Endothelial cell of umbilical vein (primary cell): ENCODE measurements around the gene DNAJC21. TPM values are rescaled to one million over a fixed set of nuclear protein-coding genes. Genes with fewer than 3 reads are reported as not detected.

Experiments
- BruUV-seq: library from RNA; stranded (reverse); fragments of 400-500 nt; replicated peaks from 2 replicates; lab custom pipeline; 2021; lab: Mats Ljungman, UMichigan
- CTCF ChIA-PET: fragments of 300-600, 350-600 bp; sonication (Branson Sonifier 250); formaldehyde crosslinking; loops from one replicate; lab custom pipeline; 2021; ENCODE audit warnings: antibody characterized with exemption, inconsistent platforms; lab: Charles Lee
- POLR2A ChIA-PET: fragments of 300-600, 350-600 bp; sonication (Branson Sonifier 250); formaldehyde crosslinking; loops from one replicate; lab custom pipeline; 2021; ENCODE audit warnings: antibody characterized with exemption, inconsistent platforms; lab: Charles Lee
- DNase-seq: peaks from one replicate; pipeline ENCODE4 v3.0.0-alpha.2; 2011; ENCODE audit warnings: low read depth, low spot score
- FAIRE-seq: peaks from 2 replicates; lab custom pipeline; 2011; peaks lifted over from hg19 to GRCh38; lab: Jason Lieb, UNC
- H2AFZ ChIP-seq: 2 replicates; pipeline ENCODE4 v1.6.0; 2012; ENCODE audit warnings: low read depth, low read length, control low read depth, inconsistent platforms
- H3K27ac ChIP-seq: 2 replicates; pipeline ENCODE4 v1.5.1; 2011; ENCODE audit warnings: low read depth, mild to moderate bottlenecking, control low read depth, low read length, moderate library complexity; ENCODE audit not compliant: insufficient read depth
- H3K27me3 ChIP-seq, 2 experiments: 2 replicates each; pipeline versions ENCODE4 v1.6.0 to v1.6.1; 2011; ENCODE audit warnings: low read length in 2 of 2, mixed read lengths in 1 of 2; ENCODE audit not compliant: control insufficient read depth in 2 of 2, insufficient read depth in 2 of 2
- H3K36me3 ChIP-seq, 2 experiments: 2 replicates in 1 of 2; 3 replicates in 1 of 2; pipeline ENCODE4 v1.5.1; 2011; ENCODE audit warnings: low read length in 2 of 2, mild to moderate bottlenecking in 1 of 2, moderate library complexity in 1 of 2; ENCODE audit not compliant: control insufficient read depth in 2 of 2, insufficient read depth in 2 of 2; ENCODE audit errors: extremely low read depth in 1 of 2
- H3K4me1 ChIP-seq: 3 replicates; pipeline ENCODE4 v1.5.1; 2011; ENCODE audit warnings: mild to moderate bottlenecking, low read length; ENCODE audit not compliant: control insufficient read depth, insufficient read depth; ENCODE audit errors: extremely low read depth
- H3K4me2 ChIP-seq: 2 replicates; pipeline ENCODE4 v1.6.1; 2011; ENCODE audit warnings: low read length, control low read depth, mixed read lengths; ENCODE audit not compliant: insufficient read depth
- H3K4me3 ChIP-seq, 3 experiments: fragments of 200-600 bp in 1 of 3; sonication (generic), shearing (Covaris generic) in 1 of 3; replicated peaks in 1 of 3; 2 replicates each; pipeline ENCODE4 v1.5.1; 2011 to 2016; ENCODE audit warnings: control low read depth in 3 of 3, low read length in 3 of 3, mild to moderate bottlenecking in 2 of 3, inconsistent platforms in 1 of 3, low read depth in 1 of 3, moderate library complexity in 1 of 3; ENCODE audit not compliant: insufficient read depth in 1 of 3
- H3K79me2 ChIP-seq: 2 replicates; pipeline ENCODE4 v1.6.0; 2012; ENCODE audit warnings: low read length, inconsistent platforms; ENCODE audit not compliant: control insufficient read depth, insufficient read depth
- H3K9ac ChIP-seq: replicated peaks from 2 replicates; pipeline ENCODE3; 2011; ENCODE audit warnings: low read length, control low read depth; ENCODE audit not compliant: insufficient read depth; ENCODE audit errors: extremely low read depth
- H3K9me1 ChIP-seq: replicated peaks from 3 replicates; pipeline ENCODE4 v1.6.0; 2011; ENCODE audit warnings: mild to moderate bottlenecking, low read length; ENCODE audit not compliant: control insufficient read depth, insufficient read depth; ENCODE audit errors: extremely low read depth
- H3K9me3 ChIP-seq: replicated peaks from 2 replicates; pipeline ENCODE4 v1.5.1; 2012; ENCODE audit warnings: low read length, inconsistent platforms; ENCODE audit not compliant: control insufficient read depth, insufficient read depth
- H4K20me1 ChIP-seq: replicated peaks from 2 replicates; pipeline ENCODE3; 2011; ENCODE audit warnings: mild to moderate bottlenecking, low read length; ENCODE audit not compliant: control insufficient read depth, insufficient read depth; ENCODE audit errors: extremely low read depth
- CTCF ChIP-seq, 2 donors: IDR thresholded peaks; 1 replicate in 1 of 2; 2 replicates in 1 of 2; pipeline ENCODE4 v1.5.1; 2011; ENCODE audit warnings: low read length in 2 of 2, mild to moderate bottlenecking in 2 of 2, moderate library complexity in 2 of 2, control low read depth in 1 of 2, inconsistent platforms in 1 of 2, low read depth in 1 of 2; ENCODE audit not compliant: insufficient read depth in 1 of 2; ENCODE audit errors: extremely low read depth in 1 of 2
- EZH2 ChIP-seq: IDR thresholded peaks from 2 replicates; pipeline ENCODE4 v1.6.1; 2012; ENCODE audit warnings: borderline replicate concordance, low read depth, mild to moderate bottlenecking, moderate library complexity, low read length, inconsistent platforms; ENCODE audit not compliant: severe bottlenecking
- FOS ChIP-seq: IDR thresholded peaks from 2 replicates; pipeline ENCODE4 v1.6.1; 2011; ENCODE audit warnings: mild to moderate bottlenecking, low read length, moderate library complexity, borderline replicate concordance; ENCODE audit not compliant: insufficient read depth
- GATA2 ChIP-seq: IDR thresholded peaks from 2 replicates; pipeline ENCODE4 v1.7.0; 2011; ENCODE audit warnings: low read depth, mild to moderate bottlenecking, moderate library complexity, mixed read lengths, low read length; ENCODE audit not compliant: insufficient read length, insufficient read depth
- JUN ChIP-seq: IDR thresholded peaks from 2 replicates; pipeline ENCODE4 v1.6.1; 2011; ENCODE audit warnings: borderline replicate concordance, low read depth; ENCODE audit not compliant: insufficient read length, insufficient read depth
- MAX ChIP-seq: IDR thresholded peaks from 2 replicates; pipeline ENCODE4 v1.6.1; 2011; ENCODE audit not compliant: insufficient read depth, insufficient read length
- MYC ChIP-seq: IDR thresholded peaks from one replicate; pipeline ENCODE4 v1.6.1; 2011; ENCODE audit warnings: mild to moderate bottlenecking, low read depth, low read length
- POLR2A ChIP-seq: IDR thresholded peaks from 2 replicates; pipeline ENCODE4 v1.6.1; 2012; ENCODE audit warnings: low read depth, mild to moderate bottlenecking, control low read depth, low read length
- POLR2AphosphoS5 ChIP-seq: IDR thresholded peaks from 2 replicates; pipeline ENCODE4 v1.6.1; 2012; ENCODE audit warnings: low read depth, mild to moderate bottlenecking, control low read depth, low read length, moderate library complexity; ENCODE audit not compliant: insufficient read depth
- dilution Hi-C: fragments of 300-500 bp; cut with MboI; formaldehyde crosslinking; loops from one replicate; pipeline ENCODE4 v1.15.0; 2019; ENCODE audit warnings: low sequenced_read_pairs; ENCODE audit not compliant: extremely low pct_ligation_motif_present
- intact Hi-C: fragments of 100-400 bp; cut with micrococcal nuclease; formaldehyde crosslinking; loops from one replicate; pipeline ENCODE4 v1.10.0; 2022
- polyA plus RNA-seq, 4 experiments: library from polyadenylated mRNA; depleted of rRNA in 3 of 4; stranded (reverse) in 3 of 4; unstranded in 1 of 4; fragments of >200 nt; gene quantifications; 2 replicates each; pipeline versions ENCODE4 v1.2.1 to v1.2.3, GENCODE V29; 2011 to 2012; ENCODE audit warnings: missing spikeins in 1 of 4
- total RNA-seq: library from RNA; stranded (reverse); gene quantifications from 2 replicates; pipeline ENCODE4 v1.2.3, GENCODE V29; 2021

The DNAJC21 gene
- total and polyA plus RNA-seq, 2 donors (not counting 3 experiments of a cell fraction or from before 2014, with no cell fraction given) = 5.3 to 39.4 TPM

GRCh38 chr5:34889394-34889793, 40.0 kb upstream of the DNAJC21 start:
- no peak overlapping the region for H3K4me2 ChIP-seq
- FAIRE-seq = no peak
- dilution Hi-C loops = no loop called here
- POLR2A ChIA-PET = no interaction called here
- no peak for TF ChIP-seq POLR2A
- no peak for TF ChIP-seq EZH2
- no peak for TF ChIP-seq JUN
- no peak for TF ChIP-seq MYC
- H3K4me1 ChIP-seq = no peaks in the 10 kb centered on the region
- H3K27me3 ChIP-seq = peaks cover 2 to 6% of the 10 kb centered on the region in 2 experiments
- intact Hi-C loops = no loop called here
- H3K4me3 ChIP-seq = no peak overlapping the region
- no TSS peak for BruUV-seq
- no peak overlapping the region for H3K9ac ChIP-seq
- no peaks in the 10 kb centered on the region for H3K9me3 ChIP-seq
- no peak overlapping the region for H2AFZ ChIP-seq
- DNase-seq = no peak
- H3K79me2 ChIP-seq = no peaks in the 10 kb centered on the region
- no peaks in the 10 kb centered on the region for H4K20me1 ChIP-seq
- no peaks in the 10 kb centered on the region for H3K36me3 ChIP-seq
- CTCF ChIA-PET = no interaction called here
- H3K9me1 ChIP-seq = no peaks in the 10 kb centered on the region
- H3K27ac ChIP-seq = no peak overlapping the region

- intact Hi-C loops = no loop called here
- H3K4me2 ChIP-seq = no peak overlapping the region
- ChIA-PET CTCF (no interaction called here), POLR2A (no interaction called here)
- H3K9me1 ChIP-seq = no peaks in the 10 kb centered on the region
- dilution Hi-C loops = no loop called here
- H3K4me3 ChIP-seq = no peak overlapping the region
- peaks cover 2 to 4% of the 10 kb centered on the region in 2 experiments for H3K27me3 ChIP-seq
- no peaks in the 10 kb centered on the region for H3K79me2 ChIP-seq
- TF ChIP-seq MAX (no peak), CTCF (IDR thresholded peaks at IDR 0.05; ENCODE audit: extremely low read depth in 1 of 2, insufficient read depth in 1 of 2, low read depth in 1 of 2, low read length in 2 of 2) (no peak), POLR2A (no peak), FOS (no peak), POLR2AphosphoS5 (no peak), MYC (no peak), GATA2 (no peak), JUN (no peak), EZH2 (no peak)
- no peaks in the 10 kb centered on the region for H3K9me3 ChIP-seq
- FAIRE-seq = no peak
- H3K9ac ChIP-seq = no peak overlapping the region
- no peaks in the 10 kb centered on the region for H4K20me1 ChIP-seq
- H3K4me1 ChIP-seq = no peaks in the 10 kb centered on the region
- no peak overlapping the region for H3K27ac ChIP-seq
- H2AFZ ChIP-seq = no peak overlapping the region
- no TSS peak for BruUV-seq
- H3K36me3 ChIP-seq = no peaks in the 10 kb centered on the region
- no peak for DNase-seq
These were observed 37.4 kb upstream of the DNAJC21 start for GRCh38 chr5:34891981-34892380.
